Cerebellar nuclear complex (tissue), 1 donor: ENCODE data around the gene SOCS7.
A peak's percentile ranks its signal among the peaks of the same experiment; 100 is the strongest.

Experiments used
- DNase-seq, 2 experiments: peaks; one replicate each; lab custom pipeline; 2025; lab: John Stamatoyannopoulos, UW

SOCS7 gene, protein sequence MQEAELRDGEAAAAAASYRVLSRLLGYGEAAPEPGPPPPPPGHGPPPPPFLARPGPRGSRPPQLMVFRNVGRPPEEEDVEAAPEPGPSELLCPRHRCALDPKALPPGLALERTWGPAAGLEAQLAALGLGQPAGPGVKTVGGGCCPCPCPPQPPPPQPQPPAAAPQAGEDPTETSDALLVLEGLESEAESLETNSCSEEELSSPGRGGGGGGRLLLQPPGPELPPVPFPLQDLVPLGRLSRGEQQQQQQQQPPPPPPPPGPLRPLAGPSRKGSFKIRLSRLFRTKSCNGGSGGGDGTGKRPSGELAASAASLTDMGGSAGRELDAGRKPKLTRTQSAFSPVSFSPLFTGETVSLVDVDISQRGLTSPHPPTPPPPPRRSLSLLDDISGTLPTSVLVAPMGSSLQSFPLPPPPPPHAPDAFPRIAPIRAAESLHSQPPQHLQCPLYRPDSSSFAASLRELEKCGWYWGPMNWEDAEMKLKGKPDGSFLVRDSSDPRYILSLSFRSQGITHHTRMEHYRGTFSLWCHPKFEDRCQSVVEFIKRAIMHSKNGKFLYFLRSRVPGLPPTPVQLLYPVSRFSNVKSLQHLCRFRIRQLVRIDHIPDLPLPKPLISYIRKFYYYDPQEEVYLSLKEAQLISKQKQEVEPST

DNA sequence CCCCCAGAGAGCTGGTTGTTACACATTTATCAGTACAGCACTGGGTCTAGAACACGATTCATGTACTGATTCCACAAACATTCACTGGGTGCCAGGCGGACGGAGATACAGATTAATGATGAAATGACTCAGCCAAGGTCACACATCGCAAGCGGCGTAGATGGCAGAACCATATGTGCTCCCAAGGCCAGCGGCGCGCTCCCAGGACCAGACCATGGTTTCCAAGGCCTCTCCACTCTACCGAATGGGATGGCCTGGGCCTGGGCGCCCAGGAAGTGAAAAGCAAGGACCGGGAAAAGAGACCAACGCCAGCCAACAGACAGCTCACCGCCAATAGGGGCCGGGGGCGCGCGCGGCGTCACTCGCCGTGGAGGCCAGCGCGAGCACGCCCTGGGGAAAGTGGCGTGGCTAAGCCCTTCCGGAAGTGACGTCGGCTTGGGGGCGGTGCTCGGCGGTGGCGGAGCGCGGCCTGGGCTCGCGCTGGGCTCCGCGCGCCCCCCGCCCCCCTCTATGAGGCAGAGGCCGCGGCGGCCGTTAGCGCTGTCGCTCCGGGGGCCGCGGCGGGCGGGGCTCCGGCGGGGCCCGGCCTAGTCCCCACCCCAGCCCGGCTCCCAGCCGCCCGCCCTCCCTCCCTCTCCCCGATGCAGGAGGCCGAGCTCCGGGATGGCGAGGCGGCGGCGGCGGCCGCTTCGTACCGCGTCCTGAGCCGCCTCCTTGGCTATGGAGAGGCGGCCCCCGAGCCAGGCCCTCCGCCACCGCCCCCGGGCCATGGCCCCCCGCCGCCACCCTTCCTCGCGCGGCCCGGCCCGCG lies at the start of gene SOCS7:
TSS of gene SOCS7 (plus strand) at position 433 of the 811 bp plus-strand sequence. CDS start at position 642, 209 bp downstream.
- DNase-seq = peak in 1 of 2 experiments; percentile 66

DNA sequence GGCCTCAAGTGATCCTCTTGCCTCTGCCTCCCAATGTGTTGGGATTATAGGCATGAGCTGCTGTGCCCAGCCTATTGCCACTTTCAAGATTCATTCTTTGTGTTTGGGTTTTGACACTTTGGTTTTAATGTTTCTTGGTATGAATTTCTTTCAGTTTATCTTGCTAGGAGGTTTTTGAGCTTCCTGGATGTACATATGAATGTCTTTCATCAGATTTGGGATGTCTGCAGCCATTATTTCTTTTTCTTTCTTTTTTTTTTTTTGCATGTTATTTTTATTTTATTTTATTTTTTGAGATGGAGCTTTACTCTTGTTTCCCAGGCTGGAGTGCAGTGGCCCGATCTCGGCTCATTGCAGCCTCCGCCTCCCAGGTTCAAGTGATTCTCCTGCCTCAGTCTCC lies 36.1 kb upstream of the SOCS7 start:
- no peak for DNase-seq

DNA sequence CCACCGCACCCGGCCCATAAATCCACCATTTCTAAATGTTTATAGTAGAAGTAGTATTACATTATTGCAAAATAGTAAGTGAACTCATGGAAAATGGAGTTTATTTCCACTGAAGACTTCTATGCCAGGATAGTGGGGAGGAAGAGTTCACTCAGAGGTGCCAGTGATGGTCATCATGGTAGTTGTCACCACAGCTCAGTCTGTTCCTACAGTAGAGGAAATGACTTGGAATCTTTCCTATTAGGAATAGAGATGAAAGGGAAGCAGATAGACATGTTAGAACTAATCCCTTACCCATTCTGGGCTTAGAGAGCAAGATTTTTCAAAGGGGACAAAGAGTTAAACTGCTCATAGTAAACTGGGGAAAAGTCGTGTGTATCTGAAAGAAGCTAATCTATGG lies 34.6 kb upstream of the SOCS7 start:
- no peak for DNase-seq

DNA sequence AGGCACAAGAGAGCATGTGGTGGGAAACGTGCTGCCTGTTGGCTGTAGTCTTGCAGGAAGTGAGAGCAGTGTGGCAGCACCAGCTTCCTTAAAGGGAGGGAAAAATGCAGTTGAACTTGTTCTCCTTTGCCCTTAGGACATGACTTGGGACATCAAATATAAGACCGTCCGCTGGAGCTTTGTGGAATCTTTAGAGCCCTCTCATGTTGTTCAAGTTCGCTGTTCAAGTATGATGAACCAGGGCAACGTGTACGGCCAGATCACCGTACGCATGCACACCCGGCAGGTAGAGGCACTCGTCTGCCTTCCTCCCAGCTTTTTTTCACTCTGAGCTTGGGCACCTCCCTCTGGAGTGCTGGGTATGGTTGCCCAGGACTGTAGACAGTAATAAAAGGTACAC lies 31.2 kb upstream of the SOCS7 start:
- DNase-seq = no peak

DNA sequence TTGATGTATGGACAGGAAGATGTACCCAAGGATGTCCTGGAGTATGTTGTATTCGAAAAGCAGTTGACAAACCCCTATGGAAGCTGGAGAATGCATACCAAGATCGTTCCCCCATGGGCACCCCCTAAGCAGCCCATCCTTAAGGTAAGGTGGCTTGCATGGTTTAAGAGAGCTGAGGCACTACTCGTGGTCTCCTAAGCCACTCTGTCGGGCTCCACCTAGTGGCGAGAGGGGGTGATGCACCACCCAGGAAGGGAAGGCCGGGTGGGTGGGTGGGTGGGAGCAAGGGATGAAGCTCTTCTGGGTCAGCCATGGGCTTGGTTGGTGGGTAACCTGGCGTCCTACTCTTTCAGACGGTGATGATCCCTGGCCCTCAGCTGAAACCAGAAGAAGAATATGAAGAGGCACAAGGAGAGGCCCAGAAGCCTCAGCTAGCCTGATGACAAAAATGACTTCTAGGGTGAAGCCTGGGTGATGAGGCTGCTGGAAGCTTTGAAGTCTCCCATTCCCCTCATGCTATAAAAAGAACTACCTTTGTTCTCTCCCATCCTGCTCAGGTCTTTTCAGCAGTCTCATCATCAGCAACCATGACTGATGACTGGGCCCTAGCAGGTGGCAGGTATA lies 29.4 kb upstream of the SOCS7 start:
- no peak for DNase-seq

DNA sequence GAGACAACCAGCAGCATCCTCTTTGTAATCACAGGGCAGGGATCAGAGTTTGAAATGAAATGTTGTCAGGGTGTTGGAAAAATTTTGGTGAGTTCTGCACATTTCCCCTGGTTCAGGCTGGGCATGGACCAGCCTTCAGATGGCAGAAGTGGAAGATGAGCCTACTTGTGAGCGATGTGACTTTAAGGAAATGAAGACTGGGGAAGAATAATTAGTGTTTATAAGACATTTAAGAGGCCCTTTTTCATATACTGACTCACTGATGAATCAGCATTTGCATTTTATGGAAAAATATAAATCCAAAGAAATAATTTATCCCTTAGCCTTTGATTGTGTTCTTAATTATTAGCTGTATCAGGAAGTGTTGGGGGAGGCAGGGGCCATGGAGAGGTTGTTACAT lies 28.7 kb upstream of the SOCS7 start:
- DNase-seq = no peak

DNA sequence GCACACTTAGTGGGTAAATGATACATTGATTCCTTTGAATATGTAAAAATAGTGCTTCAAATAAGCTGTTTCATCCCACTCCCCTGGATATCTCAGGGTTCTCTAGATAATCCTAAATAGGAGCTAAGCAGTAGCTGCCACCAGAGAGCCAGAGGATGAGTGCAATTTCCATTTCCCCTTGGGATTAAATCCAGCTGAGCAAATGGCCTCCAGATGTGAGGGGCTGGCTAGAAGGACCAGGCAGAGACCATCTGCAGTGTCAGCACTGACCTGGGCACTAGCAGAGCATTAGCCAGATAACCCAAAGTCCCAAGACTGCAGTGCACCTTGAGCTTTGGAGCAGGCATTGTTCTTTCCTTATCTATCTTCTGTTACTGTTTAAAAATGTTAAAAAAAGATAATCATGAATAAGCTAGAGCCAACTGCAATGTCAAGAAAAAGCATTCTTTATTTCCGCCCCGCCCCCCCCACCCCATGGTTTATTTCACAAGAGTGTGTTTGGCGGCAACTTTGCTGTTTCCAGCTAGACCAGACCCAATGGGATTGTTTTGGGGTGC lies 27.4 kb upstream of the SOCS7 start:
- no peak for DNase-seq

DNA sequence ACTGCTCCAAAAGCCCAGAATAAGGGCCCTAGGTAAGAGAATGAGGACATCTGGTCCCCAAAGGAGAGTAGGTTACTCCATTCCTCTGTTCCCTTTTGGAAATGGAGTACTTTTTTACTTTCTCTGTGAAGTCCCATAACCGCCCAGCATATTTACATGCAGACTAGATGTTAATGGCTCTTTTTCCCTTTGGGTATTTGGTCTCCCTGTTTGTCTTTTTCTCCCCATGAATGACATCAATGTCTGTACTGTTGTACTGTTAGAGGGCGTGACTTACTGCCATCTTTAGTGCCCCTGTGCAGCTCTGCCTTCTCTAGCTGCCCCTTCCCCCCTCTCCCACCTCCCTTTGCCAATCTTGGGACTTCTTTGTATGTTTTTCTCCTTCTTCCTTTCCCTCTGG lies 26.9 kb upstream of the SOCS7 start:
- DNase-seq = no peak

DNA sequence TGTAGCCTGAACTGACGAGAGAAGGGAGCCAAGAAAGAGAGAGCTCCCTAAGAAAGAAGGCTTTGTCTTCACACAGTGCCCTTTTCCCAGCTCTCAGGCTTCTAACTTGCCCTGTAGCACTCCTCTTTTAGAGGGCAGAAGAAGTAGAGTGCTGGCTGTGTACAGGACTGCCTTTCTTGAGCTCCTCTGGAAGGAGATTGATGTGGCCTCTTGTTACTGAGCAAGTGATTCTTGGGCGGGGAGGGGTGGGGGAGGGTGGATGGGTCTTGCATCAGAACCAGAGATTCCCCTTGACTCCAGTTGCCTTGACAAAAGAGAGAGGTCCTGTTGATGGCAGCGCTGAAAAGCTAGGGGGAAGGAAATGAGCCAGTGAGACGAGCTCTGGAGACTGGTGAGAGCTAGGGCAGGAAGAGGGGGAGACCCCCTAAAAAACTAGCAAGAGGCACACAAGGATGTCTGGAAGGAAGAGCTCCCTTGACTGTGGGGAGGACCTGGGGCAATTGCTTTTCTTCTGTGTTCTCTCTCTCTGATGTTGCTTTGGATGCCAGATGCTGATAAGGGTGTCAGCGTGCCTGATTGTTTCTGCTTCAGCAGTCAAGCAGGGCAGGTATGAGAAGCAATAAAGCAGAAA lies 26.3 kb upstream of the SOCS7 start:
- DNase-seq = no peak

DNA sequence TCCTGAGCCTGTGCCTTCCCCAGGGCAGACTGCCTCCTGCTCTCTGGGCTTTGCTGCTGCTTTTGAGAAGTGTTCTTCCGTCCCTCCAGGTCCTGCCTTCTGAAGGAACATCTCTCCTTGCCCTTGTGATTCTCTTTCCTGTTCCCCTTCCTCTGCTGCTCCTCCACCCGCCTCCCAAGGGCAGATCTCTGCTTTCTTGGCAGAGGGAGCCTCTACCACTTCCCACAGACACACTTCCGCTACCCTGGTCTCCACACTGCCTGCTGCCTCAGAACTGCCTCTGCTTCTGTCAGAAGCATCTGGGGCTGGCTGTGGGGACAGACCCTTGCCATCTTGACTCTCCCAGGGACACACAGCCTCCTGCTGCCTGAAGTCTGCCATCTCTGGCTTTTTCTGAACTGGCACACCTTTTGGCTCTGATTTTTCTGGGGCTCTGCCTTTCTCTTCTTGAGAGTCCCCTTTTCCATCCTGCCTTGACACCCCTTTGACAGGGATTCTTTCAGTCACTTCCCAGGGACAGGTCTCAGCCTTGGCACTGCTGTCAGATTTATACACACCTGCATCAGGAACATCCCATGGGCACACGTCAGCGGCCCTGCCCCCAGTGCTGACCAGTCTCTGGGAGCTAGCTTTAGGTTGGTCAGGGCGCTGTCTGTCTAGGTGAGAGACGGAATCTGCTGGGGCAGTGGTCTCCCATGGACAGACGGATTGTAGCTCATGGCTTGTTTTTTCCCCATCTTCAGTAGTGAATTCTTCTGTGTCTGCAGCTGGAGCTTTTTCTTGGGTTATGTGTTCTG lies 24.4 kb upstream of the SOCS7 start:
- no peak for DNase-seq

DNA sequence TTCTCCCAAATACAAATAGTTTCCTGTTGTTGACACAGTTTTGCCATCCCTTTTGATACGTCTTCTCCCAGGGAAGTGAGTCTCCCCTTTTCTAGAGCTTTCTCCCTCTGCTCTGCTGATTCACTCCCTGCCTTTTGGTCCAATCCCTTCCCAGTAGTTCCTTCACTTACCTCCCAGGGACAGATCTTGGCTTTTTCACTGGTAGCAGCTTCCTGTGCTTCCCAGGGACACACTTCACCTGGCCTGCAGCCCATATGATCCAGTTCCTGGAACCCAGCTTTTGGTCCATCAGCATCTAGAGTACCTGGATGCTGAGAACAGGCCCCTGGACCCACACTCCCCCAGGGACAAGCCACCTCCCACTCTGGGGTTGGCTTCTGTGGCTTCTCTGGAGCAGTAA lies 23.7 kb upstream of the SOCS7 start:
- DNase-seq = no peak

DNA sequence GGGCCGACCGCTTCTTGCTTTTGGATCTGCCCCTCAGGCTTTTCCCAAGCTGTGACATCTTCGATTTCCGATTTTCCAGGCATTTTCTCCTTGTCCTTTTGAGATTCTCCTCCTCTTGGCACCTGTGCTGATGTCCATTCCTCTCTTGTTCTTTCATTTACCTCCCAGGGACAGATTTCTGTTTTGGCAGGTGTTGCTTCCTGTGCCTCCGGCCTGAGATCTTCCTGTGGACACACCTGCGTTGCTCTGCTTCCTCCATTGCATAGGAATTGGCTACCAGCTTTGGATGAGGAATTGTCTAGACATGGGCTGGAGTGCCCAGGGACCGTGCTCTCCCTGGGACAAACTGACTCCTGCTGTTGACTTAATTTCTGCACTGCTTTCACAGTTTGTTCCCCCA lies 23.0 kb upstream of the SOCS7 start:
- peak in 1 of 2 experiments; percentile 71 for DNase-seq

DNA sequence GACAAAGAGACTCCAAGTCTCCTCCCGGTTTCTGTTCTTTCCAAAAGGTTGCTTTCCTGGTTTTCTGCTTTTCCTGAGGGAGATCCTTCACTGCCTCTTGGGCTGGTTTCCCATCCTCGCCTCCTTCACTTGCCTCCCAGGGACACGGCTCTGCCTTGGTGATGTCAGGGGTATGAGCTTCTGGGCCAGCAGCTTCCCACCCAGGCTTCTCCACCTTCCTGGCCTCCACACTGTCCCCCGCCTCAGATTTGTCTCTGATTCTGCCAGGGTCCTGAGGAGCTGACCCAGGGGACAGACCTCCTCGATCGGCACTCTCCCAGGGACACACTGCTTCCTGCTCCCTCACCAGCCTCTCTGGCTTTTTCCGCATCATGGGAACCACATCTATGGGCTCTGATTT lies 22.4 kb upstream of the SOCS7 start:
- no peak for DNase-seq

DNA sequence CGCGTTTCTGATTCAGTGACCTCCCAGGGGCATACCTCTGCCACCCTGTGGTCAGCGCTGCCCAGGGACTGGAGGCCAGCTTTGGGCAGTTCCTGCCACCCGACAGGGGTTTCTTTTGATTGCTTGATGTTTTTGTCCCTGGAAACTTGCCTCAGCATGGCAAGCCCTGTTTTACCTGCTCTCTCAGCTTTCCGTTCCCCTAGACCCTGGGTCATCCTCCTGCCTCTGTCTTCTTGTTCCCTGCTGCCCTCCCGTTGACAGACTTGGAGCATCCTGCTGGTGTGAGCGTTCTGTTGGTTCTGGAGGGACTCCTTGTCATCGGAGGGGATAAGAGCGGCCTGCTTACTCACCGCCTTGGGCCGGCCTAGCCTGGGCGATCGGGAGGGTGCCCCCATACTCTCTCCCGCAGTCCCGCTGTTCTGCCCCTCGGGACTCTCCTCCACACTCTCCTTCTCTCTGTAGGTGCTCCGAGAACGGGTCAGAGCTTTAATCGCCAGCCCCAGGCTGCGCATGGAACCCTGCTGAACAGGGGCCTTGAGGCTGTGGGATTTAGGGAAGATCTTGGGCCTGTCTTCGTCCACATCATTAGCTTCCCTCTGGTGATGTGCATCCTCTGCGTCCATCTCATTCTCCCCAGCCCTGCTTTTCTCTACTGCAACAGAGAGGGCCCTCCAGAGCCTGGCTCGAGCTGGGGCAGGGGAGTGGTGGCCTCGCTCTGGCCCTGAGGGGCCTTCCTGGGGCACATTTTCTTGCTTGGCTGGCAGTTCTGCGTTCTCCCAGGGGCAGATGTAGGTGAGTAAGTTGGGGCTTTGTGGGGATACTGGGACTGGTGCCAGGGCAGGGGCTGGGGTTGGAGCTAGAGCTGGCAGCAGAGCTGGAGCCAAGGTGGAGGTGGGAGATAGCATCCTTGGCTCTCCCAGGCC lies 21.6 kb upstream of the SOCS7 start:
- no peak for DNase-seq

DNA sequence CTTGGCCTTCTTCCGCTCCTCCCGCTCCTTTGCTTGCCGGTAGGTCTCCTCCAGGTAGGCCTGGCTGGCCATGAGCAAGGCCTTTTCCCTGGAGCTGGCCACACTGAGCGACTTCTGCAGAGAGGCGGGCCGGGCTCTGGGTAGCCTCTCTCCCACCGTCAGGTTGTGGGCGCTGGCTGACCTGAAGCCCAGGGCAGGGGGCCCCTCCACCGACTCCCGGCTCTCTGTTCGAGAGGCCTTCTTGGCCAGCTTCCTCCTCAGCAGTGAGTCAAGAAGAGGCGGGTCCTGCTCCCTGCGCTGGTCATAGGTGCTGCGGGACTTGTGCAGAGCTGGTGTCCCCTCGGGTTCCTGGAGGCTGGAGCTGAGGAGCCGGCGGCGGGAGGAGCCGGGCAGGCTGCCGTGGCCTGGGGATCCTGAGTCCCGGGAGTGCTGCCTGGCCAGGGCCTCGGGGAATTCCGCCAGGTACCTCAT lies 20.7 kb upstream of the SOCS7 start:
- no peak for DNase-seq

DNA sequence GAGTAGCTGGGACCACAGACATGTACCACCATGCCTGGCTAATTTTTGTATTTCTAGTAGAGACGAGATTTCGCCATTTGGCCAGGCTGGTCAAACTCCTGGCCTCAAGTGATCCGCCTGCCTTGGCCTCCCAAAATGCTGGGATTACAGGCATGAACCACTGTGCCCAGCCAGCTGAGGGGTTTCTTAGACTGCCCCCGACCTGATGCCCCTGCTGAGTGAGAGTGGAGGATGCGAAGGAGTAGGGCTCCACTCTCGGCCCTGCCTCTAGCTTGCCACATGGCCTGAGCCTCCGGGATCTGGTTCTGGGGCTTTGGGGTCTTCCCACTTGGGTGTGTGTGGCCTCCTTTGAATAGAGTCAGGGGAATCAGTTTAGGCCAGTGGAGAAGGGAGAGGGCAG lies 18.9 kb upstream of the SOCS7 start:
- DNase-seq = no peak

DNA sequence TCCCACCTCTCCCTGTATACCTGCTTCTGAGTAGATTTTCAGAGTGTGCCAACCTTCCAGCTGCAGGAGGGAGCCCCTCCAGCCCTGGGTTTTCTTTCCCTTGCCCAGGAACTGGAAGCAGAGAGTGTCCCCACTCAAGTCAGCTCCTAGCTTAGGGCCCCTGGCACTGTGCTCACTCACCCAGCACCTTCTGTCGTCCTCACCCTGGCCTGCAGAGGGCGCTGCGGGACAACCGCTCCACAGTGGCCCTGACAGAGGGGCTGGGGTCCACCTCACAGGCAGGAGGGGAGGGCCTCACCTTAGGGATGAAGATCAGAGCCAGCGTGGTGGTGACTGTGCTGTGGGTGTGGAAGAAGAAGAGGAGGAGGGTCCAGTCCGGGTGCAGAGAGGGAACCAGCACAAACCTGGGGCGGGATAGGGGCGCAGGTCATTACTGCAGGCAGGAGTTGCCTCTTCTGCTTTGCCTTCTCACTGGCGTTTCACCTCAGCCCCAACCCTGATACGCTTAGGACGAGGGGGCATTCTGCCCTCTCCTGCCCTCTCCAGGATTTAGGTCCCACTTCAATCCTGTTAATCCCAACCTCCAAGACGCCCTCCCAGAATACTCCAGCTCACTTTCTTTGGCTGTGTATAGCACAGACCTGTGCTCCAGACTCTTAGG lies 17.9 kb upstream of the SOCS7 start:
- no peak for DNase-seq

DNA sequence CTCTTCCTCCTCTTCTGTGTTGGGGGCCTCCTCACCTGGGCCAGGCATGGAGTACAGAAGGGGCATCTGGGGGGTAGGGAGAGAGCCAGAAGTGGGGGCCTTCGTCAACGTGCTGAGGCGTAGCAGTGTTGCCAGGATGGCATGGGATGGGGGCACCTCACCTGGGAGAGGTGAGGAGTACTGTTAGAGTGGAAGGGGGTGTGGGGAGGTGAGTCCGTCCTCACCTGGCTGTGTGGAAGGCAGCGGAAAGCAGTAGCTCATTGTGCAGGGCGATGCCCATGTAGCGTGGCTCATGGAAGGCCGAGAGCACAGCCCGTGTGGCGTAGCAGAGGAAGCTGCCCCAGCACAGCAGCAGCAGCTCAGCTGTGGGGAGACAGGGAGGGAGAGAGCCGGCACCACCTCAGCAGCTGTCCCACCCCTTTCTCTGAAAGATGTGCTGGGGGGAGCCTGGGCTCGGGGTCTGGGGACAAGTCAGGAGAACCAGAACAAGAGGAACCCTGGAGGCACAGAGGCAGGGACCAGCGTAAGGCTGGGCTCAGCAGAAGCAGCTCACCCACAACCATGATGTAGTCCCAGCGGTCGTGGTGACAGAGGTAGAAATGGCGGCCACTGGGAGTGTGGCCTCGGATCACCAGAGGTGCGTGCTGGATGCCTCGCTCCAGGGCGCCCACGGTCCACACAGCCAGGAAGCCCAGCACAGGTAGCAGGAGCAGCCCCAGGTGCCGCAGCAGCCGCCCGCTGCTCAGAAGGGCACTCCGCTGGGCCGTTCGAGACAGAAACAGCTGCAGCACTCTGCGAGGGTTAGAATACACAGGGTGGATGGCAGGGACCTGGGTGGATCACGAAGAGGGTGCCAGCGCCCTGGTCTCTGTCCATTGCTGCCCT lies 16.9 kb upstream of the SOCS7 start:
- no peak for DNase-seq
